DOHH2 (cell line): ENCODE results near the gene NBPF1.
A peak's percentile ranks its signal among the peaks of the same experiment; 100 is the strongest.
"Not testable (repeated sequence)": the region's sequence is repeated elsewhere in the genome, so short reads cannot be mapped to it uniquely, and the experiment has no call there.

Source experiments
- H3F3A ChIP-seq: fragments of 200-600 bp; sonication (generic), shearing (Covaris generic); 2 replicates; pipeline ENCODE4 v1.6.0; 2016; ENCODE audit warnings: antibody characterized with exemption, mild to moderate bottlenecking; ENCODE audit not compliant: control insufficient read depth, insufficient read depth
- H3K27ac ChIP-seq: fragments of 200-600 bp; sonication (generic); 2 replicates; pipeline ENCODE4 v1.5.1; 2014; ENCODE audit warnings: low read depth, mild to moderate bottlenecking, low read length, moderate library complexity
- H3K27me3 ChIP-seq: fragments of 200-600 bp; sonication (generic); 2 replicates; pipeline ENCODE4 v1.6.1; 2014; ENCODE audit warnings: mild to moderate bottlenecking, low read length, mixed read lengths; ENCODE audit not compliant: control insufficient read depth
- H3K36me3 ChIP-seq: fragments of 200-600 bp; sonication (generic); 2 replicates; pipeline ENCODE4 v1.6.1; 2014; ENCODE audit warnings: mild to moderate bottlenecking, low read length, moderate library complexity, mixed read lengths; ENCODE audit not compliant: control insufficient read depth
- H3K4me1 ChIP-seq: fragments of 200-600 bp; sonication (generic); 2 replicates; pipeline ENCODE4 v1.6.1; 2014; ENCODE audit warnings: mild to moderate bottlenecking, low read length, mixed read lengths; ENCODE audit not compliant: control insufficient read depth
- H3K4me2 ChIP-seq: fragments of 200-600 bp; sonication (generic); 2 replicates; pipeline ENCODE4 v1.6.0; 2014; ENCODE audit warnings: mild to moderate bottlenecking, low read length, moderate library complexity
- H3K4me3 ChIP-seq: fragments of 200-600 bp; sonication (generic); 2 replicates; pipeline ENCODE4 v1.5.1; 2014; ENCODE audit warnings: mild to moderate bottlenecking, low read length, mixed read lengths
- H3K79me2 ChIP-seq: fragments of 200-600 bp; sonication (generic); 2 replicates; pipeline ENCODE4 v1.6.1; 2014; ENCODE audit warnings: mild to moderate bottlenecking, low read length, mixed read lengths; ENCODE audit not compliant: control insufficient read depth
- H3K9me2 ChIP-seq: fragments of 200-600 bp; sonication (generic); replicated peaks from 2 replicates; pipeline ENCODE4 v1.6.1; 2014; ENCODE audit warnings: mild to moderate bottlenecking, low read length, mixed read lengths; ENCODE audit not compliant: control insufficient read depth
- H3K9me3 ChIP-seq: fragments of 200-600 bp; sonication (generic); 2 replicates; pipeline ENCODE4 v1.6.1; 2014; ENCODE audit warnings: antibody characterized with exemption, low read length, mixed read lengths; ENCODE audit not compliant: control insufficient read depth, insufficient read depth
- H4K20me1 ChIP-seq: fragments of 200-600 bp; sonication (generic); 2 replicates; pipeline ENCODE4 v1.6.0; 2014; ENCODE audit warnings: low read depth, mild to moderate bottlenecking, antibody characterized with exemption, low read length, moderate library complexity; ENCODE audit not compliant: control insufficient read depth, insufficient read depth
- CTCF ChIP-seq: fragments of 200-600 bp; sonication (generic); IDR thresholded peaks from one replicate; pipeline ENCODE4 v1.5.1; 2014; ENCODE audit warnings: antibody characterized with exemption, mild to moderate bottlenecking, low read depth, low read length; ENCODE audit not compliant: poor library complexity, severe bottlenecking
- EZH2phosphoT487 ChIP-seq: fragments of 200-600 bp; sonication (generic); IDR thresholded peaks from 2 replicates; pipeline ENCODE4 v1.6.1; 2017; ENCODE audit warnings: borderline replicate concordance, mild to moderate bottlenecking, antibody characterized with exemption, low read length, moderate library complexity, mixed read lengths

The NBPF1 gene

GRCh38 chr1:16613185-16614147, at the start of gene NBPF1:
TSS of gene NBPF1 (minus strand) at chr1:16613564.
- Histone ChIP-seq H4K20me1 (no peaks in the 10 kb centered on the region), H3K9me2 (no peaks in the 10 kb centered on the region), H3K4me3 (peak within 1 kb of the TSS; percentile 79), H3K9me3 (no peaks in the 10 kb centered on the region), H3K79me2 (peaks cover 6% of the 10 kb centered on the region), H3K4me2 (peak within 1 kb of the TSS; percentile 94), H3K27ac (no peak within 1 kb of the TSS), H3K4me1 (peaks cover 20% of the 10 kb centered on the region), H3F3A (peaks cover 16% of the 10 kb centered on the region), H3K36me3 (no peaks in the 10 kb centered on the region), H3K27me3 (peaks cover 23% of the 10 kb centered on the region)
- TF ChIP-seq CTCF = no peak
- TF ChIP-seq EZH2phosphoT487 = peak; percentile 92; the same call in 1 of the 2 replicates

GRCh38 chr1:16658234-16658633, 44.9 kb upstream of the NBPF1 start:
- not testable (repeated sequence) for H3K36me3 ChIP-seq, H3K27ac ChIP-seq, H4K20me1 ChIP-seq, H3K4me2 ChIP-seq, H3K27me3 ChIP-seq, H3K4me3 ChIP-seq, H3K4me1 ChIP-seq, H3K9me2 ChIP-seq, H3F3A ChIP-seq, H3K79me2 ChIP-seq, H3K9me3 ChIP-seq

- not testable (repeated sequence) for H3K4me3 ChIP-seq, H4K20me1 ChIP-seq, H3F3A ChIP-seq, H3K27ac ChIP-seq, H3K27me3 ChIP-seq, H3K4me2 ChIP-seq, H3K9me2 ChIP-seq, H3K36me3 ChIP-seq, H3K4me1 ChIP-seq, H3K9me3 ChIP-seq, H3K79me2 ChIP-seq
Observed at GRCh38 chr1:16656981-16657683, 43.8 kb upstream of the NBPF1 start.

GRCh38 chr1:16656574-16656973, 43.2 kb upstream of the NBPF1 start:
- H3K4me2 ChIP-seq, H3K36me3 ChIP-seq, H3K4me3 ChIP-seq, H3K27me3 ChIP-seq, H3K9me2 ChIP-seq, H3K9me3 ChIP-seq, H3F3A ChIP-seq, H4K20me1 ChIP-seq, H3K27ac ChIP-seq, H3K4me1 ChIP-seq, H3K79me2 ChIP-seq: not testable (repeated sequence)

GRCh38 chr1:16651560-16651959, 38.2 kb upstream of the NBPF1 start:
- H3K4me2 ChIP-seq, H3K4me1 ChIP-seq, H3K9me2 ChIP-seq, H3K27ac ChIP-seq, H3K4me3 ChIP-seq, H3K79me2 ChIP-seq, H3F3A ChIP-seq, H4K20me1 ChIP-seq, H3K27me3 ChIP-seq, H3K9me3 ChIP-seq, H3K36me3 ChIP-seq: not testable (repeated sequence)

- not testable (repeated sequence) for H3K4me1 ChIP-seq, H3K4me2 ChIP-seq, H3K4me3 ChIP-seq, H3K79me2 ChIP-seq, H3K36me3 ChIP-seq, H3K27ac ChIP-seq, H4K20me1 ChIP-seq, H3K27me3 ChIP-seq, H3F3A ChIP-seq, H3K9me3 ChIP-seq, H3K9me2 ChIP-seq
Observed at GRCh38 chr1:16649960-16650359, 36.6 kb upstream of the NBPF1 start.

GRCh38 chr1:16649390-16649789, 36.0 kb upstream of the NBPF1 start:
- not testable (repeated sequence) for H3K36me3 ChIP-seq, H3K4me2 ChIP-seq, H4K20me1 ChIP-seq, H3K79me2 ChIP-seq, H3K9me2 ChIP-seq, H3K4me1 ChIP-seq, H3K4me3 ChIP-seq, H3F3A ChIP-seq, H3K27ac ChIP-seq, H3K27me3 ChIP-seq, H3K9me3 ChIP-seq
